ENCODE results near the gene SOCS1. TPM values are rescaled to one million over a fixed set of nuclear protein-coding genes. Genes with fewer than 3 reads are reported as not detected.

SOCS1 gene
- total RNA-seq, 1 donor from 2014 or later = 0.68 TPM

- DNase-seq = no peak
Measured at GRCh38 chr16:11242658-11243057, 13.3 kb downstream of the SOCS1 start.

DNA sequence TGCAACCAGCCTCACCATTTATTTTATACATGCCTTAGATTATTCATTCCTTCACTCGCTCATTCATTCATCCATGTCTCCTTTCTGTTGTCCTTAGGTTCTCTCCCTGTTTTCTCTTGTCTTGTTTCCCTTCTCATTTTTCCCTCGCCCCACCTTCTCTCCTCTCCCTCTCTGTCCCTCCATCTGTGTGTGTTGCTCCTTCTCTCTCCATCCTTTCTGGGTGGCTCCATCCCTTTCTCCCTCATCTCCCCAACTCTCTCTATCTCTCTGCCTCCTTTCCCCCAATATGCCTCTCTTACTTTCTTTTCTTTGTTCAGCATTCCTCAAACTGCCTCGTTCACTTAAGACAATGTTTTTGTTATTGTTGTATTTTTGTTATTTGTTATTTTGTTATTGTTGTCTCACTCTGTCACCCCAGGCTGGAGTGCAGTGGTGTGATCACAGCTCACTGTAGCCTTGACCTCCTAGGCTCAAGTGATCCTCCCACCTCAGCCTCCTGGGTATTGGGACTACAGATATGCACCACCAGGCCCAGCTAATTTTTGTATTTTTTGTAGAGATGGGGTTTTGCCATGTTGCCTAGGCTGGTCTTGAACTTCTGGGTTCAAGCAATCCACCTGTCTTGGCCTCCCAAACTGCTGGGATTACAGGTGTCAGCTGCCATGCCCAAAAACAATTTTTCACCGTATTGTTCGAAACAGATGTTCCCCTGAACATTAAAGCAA, 14.4 kb downstream of the SOCS1 start:
- no peak for DNase-seq

DNA sequence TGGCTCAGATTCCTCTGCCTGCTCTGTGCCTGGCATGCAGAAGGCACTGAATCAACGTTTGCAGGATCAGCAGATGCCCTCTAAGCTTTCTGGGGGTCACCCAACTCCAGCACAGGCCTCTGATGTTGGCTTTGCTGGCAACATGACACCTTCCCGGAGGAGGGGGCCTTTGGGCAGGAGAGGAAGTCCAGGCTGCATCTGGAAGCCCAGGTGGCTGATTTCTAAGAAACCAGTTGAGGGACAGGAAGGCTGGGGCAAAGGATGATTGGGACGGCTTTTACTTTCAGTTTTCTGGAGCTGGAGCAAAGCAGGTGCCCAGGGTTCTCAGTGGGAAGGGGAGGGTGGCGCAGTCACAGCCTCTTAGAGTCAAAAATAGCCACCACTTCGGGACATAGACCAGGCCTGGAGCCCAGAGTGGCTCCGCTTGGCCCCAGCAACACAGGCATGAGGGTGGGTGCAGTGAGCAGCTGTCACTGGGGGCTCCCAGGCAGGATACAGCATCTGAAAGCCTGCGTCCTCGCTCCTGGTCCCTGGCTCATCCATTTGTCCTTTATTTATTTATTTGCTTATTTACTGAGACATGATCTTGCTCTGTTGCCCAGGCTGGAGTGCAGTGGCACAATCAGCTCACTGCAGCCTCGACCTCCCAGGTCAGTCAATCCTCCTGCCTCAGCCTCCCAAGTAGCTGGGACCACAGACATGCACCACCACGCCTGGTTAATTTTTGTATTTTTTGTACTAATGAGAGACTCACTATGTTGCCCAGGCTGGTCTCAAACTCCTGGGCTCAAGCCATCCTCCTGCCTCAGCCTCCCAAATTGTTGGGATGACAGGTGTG, 15.1 kb downstream of the SOCS1 start:
- DNase-seq = no peak

GRCh38 chr16:11239644-11240632, 16.1 kb downstream of the SOCS1 start:
- no peak for DNase-seq

DNA sequence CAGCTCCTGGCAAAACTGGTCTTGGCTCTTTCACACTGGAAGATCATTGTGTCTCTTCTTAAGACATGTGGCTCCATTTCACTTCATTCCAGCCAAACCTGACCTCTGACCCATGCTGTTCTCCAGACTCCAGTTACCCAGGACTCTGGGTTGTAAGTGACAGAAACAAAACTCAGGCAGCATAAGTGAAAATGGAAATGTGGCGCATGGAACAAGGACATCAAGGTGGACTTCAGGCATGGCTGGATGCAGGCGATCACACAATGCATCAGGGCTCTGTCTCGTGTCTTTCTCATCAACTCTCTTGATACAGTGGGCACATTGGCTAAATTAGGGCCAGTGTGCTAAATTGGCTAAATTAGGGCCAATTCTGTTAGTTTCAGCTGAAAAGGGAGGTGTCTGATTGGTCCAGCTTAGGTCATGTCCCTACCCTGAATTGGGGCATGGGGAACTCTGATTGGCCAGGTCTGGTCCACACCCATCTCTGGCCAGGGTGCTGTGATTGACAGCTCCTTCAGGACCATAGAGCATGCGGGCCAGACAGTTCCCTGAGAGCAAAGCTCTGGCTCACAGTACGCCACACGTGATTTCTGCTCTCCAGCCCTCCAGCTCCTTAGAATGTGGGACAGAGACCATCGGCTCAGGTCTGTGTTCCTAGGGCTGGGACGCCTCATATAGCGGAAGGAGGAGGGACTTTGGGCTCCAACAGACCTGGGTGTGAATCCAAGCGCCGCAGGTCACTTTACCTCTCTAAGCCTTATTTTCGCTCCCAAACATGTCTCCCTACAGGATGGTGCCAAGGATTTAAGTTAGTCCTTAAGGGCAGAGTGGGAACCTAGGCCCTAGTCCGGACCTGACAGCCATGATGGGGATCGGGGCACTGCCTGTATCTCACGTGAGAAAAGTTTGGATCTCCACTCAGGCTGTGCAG, 17.5 kb downstream of the SOCS1 start:
- DNase-seq = no peak

- DNase-seq = no peak
Measured at GRCh38 chr16:11236461-11237254, 19.3 kb downstream of the SOCS1 start.

DNA sequence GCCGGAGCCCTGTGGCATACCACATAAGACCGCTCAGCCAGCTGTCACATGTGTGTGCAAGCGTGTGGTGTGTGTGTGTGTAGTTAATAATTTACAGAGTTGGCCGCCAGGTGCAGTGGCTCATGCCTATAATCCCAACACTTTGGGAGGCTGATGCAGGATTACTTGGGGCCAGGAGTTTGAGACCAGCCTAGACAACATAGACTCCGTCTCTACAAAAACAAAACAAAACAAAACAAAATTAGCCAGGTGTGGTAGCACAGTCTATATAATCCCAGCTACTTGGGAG, 20.4 kb downstream of the SOCS1 start:
- DNase-seq = no peak

DNA sequence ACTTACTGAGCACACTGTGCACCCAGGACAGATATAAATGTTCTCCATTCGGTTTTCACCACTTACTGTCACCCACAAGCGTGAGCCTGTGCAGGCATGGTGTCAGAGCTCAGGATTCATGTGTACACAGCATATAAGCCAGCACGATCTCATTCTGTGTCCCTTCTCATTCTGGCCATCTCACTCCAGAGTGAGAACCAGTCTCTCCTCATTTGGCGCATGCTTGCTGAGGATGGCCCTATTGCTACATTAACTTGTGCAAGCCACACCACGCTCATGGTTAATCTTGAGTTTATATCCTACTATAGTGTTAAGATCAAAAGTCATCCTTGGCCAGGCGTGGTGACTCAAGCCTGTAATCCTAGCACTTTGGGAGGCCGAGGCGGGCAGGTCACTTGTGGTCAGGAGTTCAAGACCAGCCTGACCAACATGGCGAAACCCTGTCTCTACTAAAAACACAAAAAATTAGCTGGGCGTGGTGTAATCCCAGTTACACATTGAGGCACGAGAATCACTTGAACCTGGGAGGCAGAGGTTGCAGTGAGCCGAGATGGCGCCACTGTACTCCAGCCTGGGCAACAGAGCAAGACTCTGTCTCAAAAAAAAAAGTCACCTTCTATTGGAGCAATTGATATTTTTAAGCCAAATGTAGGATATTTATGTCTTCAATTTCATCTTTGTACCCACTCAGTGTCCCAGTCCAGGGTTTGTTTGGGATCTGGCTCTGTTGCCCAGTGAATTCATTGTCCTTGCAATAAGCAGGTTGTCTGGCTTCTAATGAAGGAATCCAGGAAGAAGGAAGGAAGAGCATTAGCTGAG, 20.9 kb downstream of the SOCS1 start:
- DNase-seq = no peak

DNA sequence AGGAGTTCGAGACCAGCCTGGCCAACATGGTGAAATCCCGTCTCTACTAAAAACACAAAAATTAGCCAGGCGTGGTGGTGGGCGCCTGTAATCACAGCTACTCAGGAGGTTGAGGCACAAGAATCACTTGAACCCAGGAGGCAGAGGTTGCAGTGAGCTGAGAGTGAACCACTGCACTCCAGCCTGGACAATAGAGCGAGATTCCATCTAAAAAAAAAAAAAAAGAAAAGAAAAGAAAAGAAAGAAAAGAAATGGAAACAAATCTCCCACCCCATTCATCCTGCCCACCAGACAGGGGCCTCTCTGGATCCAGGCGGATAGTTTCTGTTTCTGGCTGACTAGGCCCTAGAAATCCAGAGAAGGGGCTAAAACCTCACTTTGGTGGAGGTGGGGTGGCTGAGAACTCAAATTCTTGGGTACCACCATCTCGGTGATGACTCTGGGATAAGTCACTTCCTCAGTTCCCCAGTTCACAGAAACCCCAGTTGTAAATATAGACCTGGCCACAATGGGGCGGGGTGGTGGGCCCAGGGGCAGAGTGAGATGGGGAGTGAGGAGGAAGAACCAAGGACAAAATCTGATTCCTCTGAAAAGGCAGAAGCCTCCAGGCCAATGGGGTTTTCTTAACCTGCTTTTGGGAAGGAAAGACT, 22.2 kb downstream of the SOCS1 start:
- DNase-seq = no peak

DNA sequence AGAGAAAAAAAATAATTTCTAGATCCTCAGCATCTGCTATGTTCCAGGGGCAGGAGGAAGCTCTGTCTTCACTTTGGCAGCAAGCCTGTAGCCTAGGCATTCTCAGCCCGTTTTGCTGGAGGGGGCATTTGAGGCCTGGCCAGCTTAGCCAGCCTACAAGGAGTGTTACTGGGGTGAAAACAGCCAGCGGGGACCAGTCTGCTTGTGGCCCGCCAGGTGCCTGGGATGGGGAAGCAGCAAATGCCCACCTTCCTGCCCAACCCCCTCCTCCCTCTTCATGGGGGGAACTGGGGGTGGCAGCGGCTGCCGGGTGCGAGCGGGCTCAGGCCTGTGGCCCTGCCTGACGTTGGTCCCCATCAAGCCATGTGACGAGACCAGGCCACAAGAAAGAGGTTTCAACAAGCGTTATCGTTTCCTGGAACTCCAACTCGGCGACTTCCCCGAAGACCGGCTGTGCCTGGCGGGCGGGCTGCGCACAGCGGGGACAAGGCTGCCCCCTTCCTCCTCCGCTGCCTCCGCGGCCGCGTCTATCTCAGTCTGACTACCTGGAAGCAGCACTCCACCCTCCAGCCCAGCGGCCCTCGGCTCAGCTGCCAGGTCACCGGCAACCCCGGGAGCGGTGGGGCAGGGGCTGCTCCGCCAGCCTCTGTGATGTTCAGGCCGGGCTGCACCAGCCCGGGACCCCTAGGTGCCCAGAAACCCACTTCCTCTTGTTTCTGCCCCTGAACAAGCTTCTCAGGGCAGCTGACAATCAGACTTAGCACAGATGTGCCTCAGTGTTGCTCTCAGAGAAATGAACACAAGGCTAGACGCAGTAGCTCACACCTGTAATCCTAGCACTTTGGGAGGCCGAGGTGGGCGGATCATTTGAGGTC, 22.9 kb downstream of the SOCS1 start:
- no peak for DNase-seq

- no peak for DNase-seq
Measured at GRCh38 chr16:11232302-11232851, 23.6 kb downstream of the SOCS1 start.

DNA sequence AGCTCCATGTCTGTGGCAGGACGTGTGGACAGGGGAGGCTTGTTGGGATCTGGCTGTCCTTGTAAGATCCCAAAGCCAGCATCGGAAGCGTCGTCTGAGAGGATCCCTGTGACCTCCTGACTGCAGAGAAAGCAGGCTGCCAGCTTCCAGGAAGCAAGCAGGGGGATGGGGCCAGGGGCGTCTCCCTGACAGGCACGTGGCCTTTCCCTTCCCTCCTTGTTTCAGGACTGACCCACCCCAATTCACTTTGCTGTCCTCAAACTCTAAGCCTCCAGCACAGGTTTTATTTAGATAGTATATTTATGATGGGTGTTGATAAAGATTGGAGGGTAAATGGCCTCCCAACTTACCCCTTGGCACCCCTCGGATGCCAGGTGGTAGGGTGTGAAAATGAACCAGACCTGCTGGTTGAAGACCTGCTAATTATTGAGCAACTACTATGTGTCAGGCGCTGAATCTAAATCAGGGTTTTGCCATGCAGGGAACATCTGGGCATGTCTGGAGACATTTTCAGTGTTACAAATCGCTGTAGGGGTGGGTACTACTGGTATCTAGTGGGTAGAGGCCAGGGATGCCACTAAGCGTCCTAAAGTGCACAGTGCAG, 24.5 kb downstream of the SOCS1 start:
- DNase-seq = no peak

DNA sequence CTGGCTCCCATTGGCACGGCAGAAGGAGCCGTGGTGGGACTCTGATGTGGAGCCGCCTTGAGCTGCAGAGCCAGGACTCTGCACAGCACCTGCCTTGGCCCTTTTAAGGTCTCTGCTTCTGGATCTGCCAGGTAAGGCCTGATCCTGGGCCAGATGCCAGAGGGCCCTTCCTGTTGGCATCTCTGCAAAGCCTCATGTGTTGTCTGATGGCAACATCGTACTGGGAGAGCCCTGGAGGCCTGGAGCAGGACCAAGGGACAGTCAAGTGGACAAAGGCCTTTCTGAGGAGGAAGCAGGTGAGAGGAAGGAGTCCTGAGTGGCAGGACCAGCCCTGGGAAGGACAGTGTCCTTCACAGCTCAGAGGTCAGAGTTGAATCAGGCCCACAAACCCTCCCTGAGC, 26.1 kb downstream of the SOCS1 start:
- DNase-seq = no peak

DNA sequence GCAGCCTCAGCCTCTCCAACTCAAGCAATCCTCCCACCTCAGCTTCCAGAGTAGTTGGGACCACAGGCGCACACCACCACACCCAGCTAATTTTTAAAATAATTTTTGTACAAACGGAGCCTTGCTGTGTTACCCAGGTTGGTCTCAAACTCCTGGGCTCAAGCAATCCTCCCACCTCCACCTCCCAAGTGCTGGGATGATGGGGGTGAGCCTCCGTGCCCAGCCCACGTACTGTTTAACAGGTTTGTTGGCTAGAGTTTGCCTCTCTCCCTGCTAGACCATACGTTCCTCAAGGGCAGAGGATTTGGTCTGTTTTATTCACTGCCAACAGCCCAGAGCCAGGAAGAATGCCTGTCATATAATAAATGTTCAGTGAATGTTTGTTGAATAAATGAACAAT, 26.6 kb downstream of the SOCS1 start:
- no peak for DNase-seq

GRCh38 chr16:11225677-11226549, 30.1 kb downstream of the SOCS1 start:
- no peak for DNase-seq

- no peak for DNase-seq
Measured at GRCh38 chr16:11224894-11225676, 30.9 kb downstream of the SOCS1 start.
